Activated CD8-positive, alpha-beta memory T cell treated with anti-CD3 and anti-CD28 coated beads for 48 hours (primary cell): Measurements from ENCODE around the gene BANP.
"Not testable (repeated sequence)": the region's sequence is repeated elsewhere in the genome, so short reads cannot be mapped to it uniquely, and the experiment has no call there.

ENCODE experiments used
- DNase-seq, 3 experiments: peaks; one replicate each; pipeline ENCODE4 v3.0.0-alpha.2; 2020; ENCODE audit warnings: low read depth in 2 of 3, low spot score in 2 of 3

BANP gene

GRCh38 chr16:87926246-87927194, 24.7 kb upstream of the BANP start:
- no peak for DNase-seq

- DNase-seq, result no peak
These were observed 24.1 kb upstream of the BANP start for GRCh38 chr16:87927195-87927562.

GRCh38 chr16:87929986-87930385, 21.2 kb upstream of the BANP start:
- DNase-seq, result no peak

GRCh38 chr16:87930456-87930855, 20.8 kb upstream of the BANP start:
- no peak for DNase-seq

GRCh38 chr16:87931504-87931903, 19.7 kb upstream of the BANP start:
- no peak for DNase-seq

- not testable (repeated sequence) for DNase-seq
These were observed 18.6 kb upstream of the BANP start for GRCh38 chr16:87932475-87933139.

GRCh38 chr16:87933140-87933495, 18.1 kb upstream of the BANP start:
- DNase-seq, result no peak

GRCh38 chr16:87934752-87935425, 16.3 kb upstream of the BANP start:
- DNase-seq, result not testable (repeated sequence)

- not testable (repeated sequence) for DNase-seq
These were observed 15.2 kb upstream of the BANP start for GRCh38 chr16:87936016-87936374.

- DNase-seq, result no peak
These were observed 14.6 kb upstream of the BANP start, which contains the start of gene CA5A for GRCh38 chr16:87936375-87937230. TSS of gene CA5A (minus strand) at chr16:87936529. CDS start at chr16:87936450, 79 bp downstream.

GRCh38 chr16:87937231-87937542, 14.0 kb upstream of the BANP start:
- not testable (repeated sequence) for DNase-seq

GRCh38 chr16:87938412-87938949, 12.8 kb upstream of the BANP start:
- no peak for DNase-seq

- DNase-seq, result no peak
These were observed 11.4 kb upstream of the BANP start for GRCh38 chr16:87939562-87940423.

- no peak for DNase-seq
These were observed 8.6 kb upstream of the BANP start for GRCh38 chr16:87942680-87943079.

- no peak for DNase-seq
These were observed 5.7 kb upstream of the BANP start for GRCh38 chr16:87945351-87946042.

GRCh38 chr16:87946596-87947347, 4.5 kb upstream of the BANP start:
- no peak for DNase-seq

GRCh38 chr16:87947356-87948118, 3.7 kb upstream of the BANP start:
- DNase-seq, result no peak

GRCh38 chr16:87948119-87948545, 3.1 kb upstream of the BANP start:
- no peak for DNase-seq
